Activated CD8-positive, alpha-beta T cell treated with anti-CD3 and anti-CD28 coated beads for 36 hours (primary cell): ENCODE measurements around the gene TARS2. TPM values are rescaled to one million over a fixed set of nuclear protein-coding genes. Genes with fewer than 3 reads are reported as not detected.
A peak's percentile ranks its signal among the peaks of the same experiment; 100 is the strongest.

Experiments
- ATAC-seq: fragments of 200-7000 bp; cut with Tn5 transposase; one replicate; pipeline ENCODE4 v1.10.0; 2021; ENCODE audit warnings: mild to moderate bottlenecking, moderate library complexity
- CTCF ChIA-PET: fragments of 350-600 bp; sonication (Branson Sonifier 250); formaldehyde crosslinking; loops from one replicate; lab custom pipeline; 2021; ENCODE audit warnings: antibody characterized with exemption; lab: Charles Lee
- POLR2A ChIA-PET: fragments of 350-600 bp; sonication (Branson Sonifier 250); formaldehyde crosslinking; loops from one replicate; lab custom pipeline; 2021; ENCODE audit warnings: antibody characterized with exemption; lab: Charles Lee
- DNase-seq: peaks from one replicate; pipeline ENCODE4 v3.0.0-alpha.2; 2020
- H3K27ac Mint-ChIP-seq: one replicate; pipeline ENCODE4 v1.8.0; 2021; ENCODE audit warnings: mild to moderate bottlenecking, mixed read lengths
- H3K27me3 Mint-ChIP-seq: one replicate; pipeline ENCODE4 v1.8.0; 2021; ENCODE audit warnings: mixed read lengths
- H3K36me3 Mint-ChIP-seq: one replicate; pipeline ENCODE4 v1.8.0; 2021; ENCODE audit warnings: low read depth, mixed read lengths
- H3K4me1 Mint-ChIP-seq: one replicate; pipeline ENCODE4 v1.8.0; 2021; ENCODE audit warnings: low read depth, mixed read lengths
- H3K4me3 Mint-ChIP-seq: one replicate; pipeline ENCODE4 v1.8.0; 2021; ENCODE audit warnings: mild to moderate bottlenecking, moderate library complexity, mixed read lengths
- H3K9me3 Mint-ChIP-seq: one replicate; pipeline ENCODE4 v1.8.0; 2021; ENCODE audit warnings: mixed read lengths
- CTCF ChIP-seq: fragments of 200-600 bp; IDR thresholded peaks from one replicate; pipeline ENCODE4 v1.8.0; 2022; ENCODE audit warnings: antibody characterized with exemption, mild to moderate bottlenecking
- intact Hi-C: fragments of 100-400 bp; cut with micrococcal nuclease; formaldehyde crosslinking; loops from one replicate; pipeline ENCODE4 v1.10.0; 2022
- total RNA-seq, 2 experiments: library from RNA; stranded (reverse); gene quantifications; one replicate each; pipeline ENCODE4 v1.2.3, GENCODE V29; 2021

Gene TARS2
- total RNA-seq, 2 experiments from 2014 or later = 43.3 to 44.5 TPM

DNA sequence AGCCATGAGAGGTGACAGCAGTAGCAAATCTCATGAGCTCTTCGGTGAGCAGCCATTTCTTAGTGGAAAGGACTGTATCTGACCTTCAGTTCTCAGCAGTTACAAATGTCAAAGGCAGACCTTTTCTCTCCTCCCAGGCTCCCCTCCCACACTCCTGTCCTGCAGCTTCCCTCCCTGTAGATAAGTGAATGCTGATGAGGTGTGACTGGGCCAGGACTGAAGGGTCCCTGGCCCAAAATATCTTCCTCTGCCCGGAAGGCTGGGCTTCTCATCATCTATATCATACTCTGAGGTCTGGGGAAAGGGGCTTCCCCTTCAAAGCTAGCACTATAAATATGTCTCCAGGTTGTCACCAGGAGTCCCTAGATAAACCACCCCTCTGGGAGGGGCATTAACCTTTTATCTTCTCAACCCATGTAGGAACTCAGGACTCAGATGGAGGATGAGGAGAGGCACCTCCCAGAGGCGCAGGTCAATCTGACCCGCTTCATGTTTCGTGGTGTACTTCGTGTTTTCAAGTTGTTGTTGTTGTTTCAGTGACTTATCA is 58.3 kb downstream of the TARS2 start:
- no peak for ATAC-seq
- H3K4me1 Mint-ChIP-seq = peaks cover 10% of the 10 kb centered on the region
- DNase-seq = no peak
- intact Hi-C loops = no loop called here
- H3K4me3 Mint-ChIP-seq = no peak overlapping the region
- ChIA-PET POLR2A (interaction anchor here (1.3 kb wide), 1 partner anchor 84 kb away, joined by 3 read pairs; no protein-coding TSS in a partner anchor), CTCF (interaction anchor here (0.7 to 4.2 kb wide), 5 partner anchors 13 to 451 kb away, joined by 3 to 21 read pairs (median 3); no protein-coding TSS in a partner anchor)
- H3K9me3 Mint-ChIP-seq = no peaks in the 10 kb centered on the region
- no peak overlapping the region for H3K27ac Mint-ChIP-seq
- H3K27me3 Mint-ChIP-seq = peaks cover 23% of the 10 kb centered on the region
- no peak for TF ChIP-seq CTCF
- H3K36me3 Mint-ChIP-seq = no peaks in the 10 kb centered on the region

DNA sequence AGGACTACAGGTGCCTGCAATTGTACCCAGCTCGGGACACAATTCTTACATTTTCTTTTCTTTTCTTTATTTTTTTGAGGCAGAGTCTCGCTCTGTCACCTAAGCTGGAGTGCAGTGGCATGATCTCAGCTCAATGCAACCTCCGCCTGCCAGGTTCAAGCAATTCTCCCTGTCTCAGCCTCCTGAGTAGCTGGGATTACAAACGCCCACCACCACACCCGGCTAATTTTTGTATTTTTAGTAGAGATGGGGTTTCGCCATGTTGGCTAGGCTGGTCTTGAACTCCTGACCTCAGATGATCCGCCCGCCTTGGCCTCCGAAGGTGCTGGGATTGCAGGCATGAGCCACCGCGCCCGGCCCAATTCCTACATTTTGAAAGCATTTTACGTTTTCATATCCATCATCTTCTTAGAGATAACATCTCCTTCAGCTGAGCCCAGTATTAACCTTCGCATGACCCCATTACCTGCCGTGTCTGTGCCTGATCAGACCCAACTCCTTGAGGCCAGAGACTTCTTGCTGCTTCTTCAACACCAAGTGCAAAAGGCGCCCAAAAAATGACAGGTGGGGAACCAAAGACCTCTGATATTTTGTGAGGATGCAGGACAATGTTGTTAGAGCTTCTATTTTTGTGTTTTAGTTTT is 59.2 kb downstream of the TARS2 start:
- ATAC-seq (no peak), DNase-seq (no peak)
- TF ChIP-seq CTCF = no peak
- Mint-ChIP-seq H3K27me3 (peaks cover 26% of the 10 kb centered on the region), H3K4me3 (no peak overlapping the region), H3K36me3 (no peaks in the 10 kb centered on the region), H3K9me3 (no peaks in the 10 kb centered on the region), H3K4me1 (peaks cover 16% of the 10 kb centered on the region), H3K27ac (no peak overlapping the region)
- CTCF ChIA-PET = interaction anchor here (0.7 to 4.2 kb wide), 3 partner anchors 14 to 111 kb away, joined by 3 to 21 read pairs (median 6); no protein-coding TSS in a partner anchor
- intact Hi-C loops = no loop called here
- POLR2A ChIA-PET = interaction anchor here (0.8 to 1.3 kb wide), 2 partner anchors 51 to 83 kb away, joined by 3 read pairs; no protein-coding TSS in a partner anchor

- DNase-seq = no peak
- Mint-ChIP-seq H3K9me3 (no peaks in the 10 kb centered on the region), H3K27ac (no peak overlapping the region), H3K4me1 (peaks cover 29% of the 10 kb centered on the region), H3K27me3 (peaks cover 26% of the 10 kb centered on the region), H3K4me3 (peak overlapping the region; percentile 71), H3K36me3 (no peaks in the 10 kb centered on the region)
- intact Hi-C loops = no loop called here
- ATAC-seq = no peak
- CTCF ChIA-PET = interaction anchor here (0.7 to 4.9 kb wide), 10 partner anchors 10 to 100 kb away, joined by 3 to 45 read pairs (median 3); partner anchors contain the start of gene ENSA
- no peak for TF ChIP-seq CTCF
- POLR2A ChIA-PET = interaction anchor here (0.7 to 1.6 kb wide), 5 partner anchors 11 to 24 kb away, joined by 3 to 6 read pairs (median 4); no protein-coding TSS in a partner anchor
Observed at GRCh38 chr1:150548324-150548631, 61.1 kb downstream of the TARS2 start.

DNA sequence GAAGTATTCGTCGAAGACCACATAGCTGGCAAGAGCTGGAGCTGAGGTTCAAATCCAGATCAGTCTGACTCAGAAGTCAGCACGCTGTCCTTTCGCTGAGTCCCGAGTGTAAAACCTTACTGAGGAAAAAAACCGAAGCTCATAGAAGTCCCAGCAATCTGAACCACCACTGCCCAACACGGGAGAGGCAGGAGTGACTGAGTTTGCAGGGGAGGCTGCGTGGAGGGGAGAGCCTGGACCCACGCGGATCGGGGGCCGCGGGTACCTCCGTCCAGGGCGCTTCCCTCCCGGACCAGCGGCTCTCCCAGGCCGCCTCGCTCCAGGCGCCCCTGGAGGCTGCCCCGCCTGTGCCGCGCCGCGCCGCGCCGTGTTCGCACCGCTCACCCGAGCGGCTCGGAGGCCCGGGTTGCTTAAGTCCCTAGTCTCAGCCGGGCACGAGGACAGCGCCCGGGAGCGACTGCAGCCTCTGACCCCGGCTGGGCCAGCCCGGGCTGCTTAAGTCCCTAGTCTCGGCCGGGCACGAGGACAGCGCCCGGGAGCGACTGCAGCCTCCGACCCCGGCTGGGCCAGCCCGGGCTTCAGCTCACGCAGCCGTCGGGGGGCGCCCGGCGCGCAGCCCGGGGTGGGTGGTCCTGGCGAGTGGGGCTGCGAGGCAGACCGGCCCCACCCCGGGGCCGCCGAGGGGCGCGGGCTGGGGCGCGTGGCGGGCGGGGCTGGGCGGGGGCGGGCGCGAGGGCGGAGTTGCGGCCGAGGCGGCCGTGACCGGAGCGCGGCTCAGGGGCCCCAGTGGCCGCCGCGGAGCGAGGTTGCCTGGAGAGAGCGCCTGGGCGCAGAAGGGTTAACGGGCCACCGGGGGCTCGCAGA is 61.6 kb downstream of the TARS2 start, which contains the start of gene ADAMTSL4:
Gene ADAMTSL4, plus strand, starts transcription at position 777 of the 864 bp plus-strand sequence. CDS start 2,881 bp downstream, outside the sequence.
- intact Hi-C loops = no loop called here

More for the DNA sequence above, 61.6 kb downstream of the TARS2 start, which contains the start of gene ADAMTSL4:
- CTCF ChIA-PET = interaction anchor here (0.7 to 4.9 kb wide), 10 partner anchors 11 to 101 kb away, joined by 3 to 45 read pairs (median 3); partner anchors contain the start of gene ENSA
- peak; percentile 49 for DNase-seq
- POLR2A ChIA-PET = interaction anchor here (0.7 to 1.6 kb wide), 5 partner anchors 11 to 24 kb away, joined by 3 to 6 read pairs (median 4); no protein-coding TSS in a partner anchor
- TF ChIP-seq CTCF = no peak
- Mint-ChIP-seq H3K4me3 (peak within 1 kb of the TSS; percentile 71), H3K27ac (peak within 1 kb of the TSS; percentile 38), H3K9me3 (no peaks in the 10 kb centered on the region), H3K4me1 (peaks cover 29% of the 10 kb centered on the region), H3K27me3 (peaks cover 23% of the 10 kb centered on the region), H3K36me3 (no peaks in the 10 kb centered on the region)
- peak; percentile 79 for ATAC-seq
